Stimulated activated CD4-positive, alpha-beta T cell treated with anti-CD3 and anti-CD28 coated beads, Interleukin-2, amount 100 ng/mL, for 24 hours (primary cell): Measurements from ENCODE around the gene TMEM151A.
A peak's percentile ranks its signal among the peaks of the same experiment; 100 is the strongest.

Experiments
- DNase-seq, 2 donors: peaks; one replicate each; pipeline ENCODE4 v3.0.0-alpha.2; 2020

TMEM151A gene

DNA sequence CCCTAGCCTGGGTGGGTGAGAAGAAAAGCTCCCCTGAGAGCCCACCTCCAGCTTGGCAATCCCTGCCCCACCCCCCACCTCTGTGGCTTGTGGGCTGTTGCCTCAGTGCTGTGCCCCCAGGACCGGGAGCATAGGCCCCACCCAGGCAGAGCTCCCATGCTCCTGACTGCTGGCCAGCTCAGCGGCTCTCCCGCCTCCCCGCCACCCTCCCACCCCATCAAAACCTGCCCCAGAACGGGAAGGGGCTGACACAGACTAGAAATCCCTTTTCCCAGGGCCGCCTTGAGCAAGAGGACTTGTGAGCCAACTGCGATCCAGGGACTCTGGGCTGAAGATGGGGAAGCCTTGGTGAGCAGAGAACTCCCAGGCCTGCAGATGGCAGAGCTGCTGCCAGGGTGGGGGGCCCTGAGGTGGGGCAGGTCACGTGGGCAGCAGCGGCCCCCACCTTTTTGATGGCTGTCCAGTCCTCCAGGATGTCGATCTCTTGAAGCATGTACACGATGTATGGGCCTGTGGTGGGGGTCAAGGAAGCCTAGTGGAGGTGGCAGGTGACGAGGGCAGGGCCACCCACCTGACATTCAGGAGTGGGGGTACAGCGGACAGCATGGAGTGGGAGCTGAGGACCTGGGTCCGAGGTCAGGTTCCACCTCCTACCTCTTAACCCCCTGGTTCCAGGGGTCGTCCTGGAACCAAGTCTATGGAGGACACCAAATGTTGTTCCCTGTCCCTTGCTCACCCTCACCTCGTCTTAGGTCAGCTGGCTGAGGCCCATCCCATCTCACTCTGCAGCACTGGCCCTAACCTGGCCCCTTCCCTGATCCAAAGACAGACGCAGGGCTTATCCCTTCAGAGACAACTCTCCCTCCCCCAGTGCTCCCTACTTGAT lies 46.8 kb downstream of the TMEM151A start:
- DNase-seq: no peak

DNA sequence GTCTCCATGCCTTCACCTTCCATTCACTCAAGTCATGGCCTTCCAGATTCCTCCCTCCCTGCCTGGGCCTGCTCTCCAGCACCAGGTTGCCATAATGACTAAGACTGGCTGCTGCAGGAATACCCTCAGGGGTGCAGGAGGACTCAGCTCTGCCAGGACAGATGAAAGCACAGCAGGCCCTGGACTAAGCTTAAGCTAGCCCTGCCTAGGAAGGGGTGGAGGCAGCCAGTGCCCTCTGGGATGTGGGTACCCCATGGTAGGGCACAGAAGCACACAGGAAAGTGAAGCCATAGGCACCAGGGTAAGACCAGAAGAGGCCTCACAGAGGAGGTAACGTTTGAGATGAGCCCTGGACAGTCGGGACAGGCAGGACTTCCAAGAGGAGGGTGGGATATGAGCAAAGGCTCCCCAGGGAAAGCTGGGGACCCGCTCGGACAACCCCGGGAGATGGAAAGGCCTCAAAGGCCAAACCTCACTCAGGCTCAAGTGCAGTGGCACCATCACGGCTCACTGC lies 47.5 kb downstream of the TMEM151A start:
- DNase-seq: no peak

DNA sequence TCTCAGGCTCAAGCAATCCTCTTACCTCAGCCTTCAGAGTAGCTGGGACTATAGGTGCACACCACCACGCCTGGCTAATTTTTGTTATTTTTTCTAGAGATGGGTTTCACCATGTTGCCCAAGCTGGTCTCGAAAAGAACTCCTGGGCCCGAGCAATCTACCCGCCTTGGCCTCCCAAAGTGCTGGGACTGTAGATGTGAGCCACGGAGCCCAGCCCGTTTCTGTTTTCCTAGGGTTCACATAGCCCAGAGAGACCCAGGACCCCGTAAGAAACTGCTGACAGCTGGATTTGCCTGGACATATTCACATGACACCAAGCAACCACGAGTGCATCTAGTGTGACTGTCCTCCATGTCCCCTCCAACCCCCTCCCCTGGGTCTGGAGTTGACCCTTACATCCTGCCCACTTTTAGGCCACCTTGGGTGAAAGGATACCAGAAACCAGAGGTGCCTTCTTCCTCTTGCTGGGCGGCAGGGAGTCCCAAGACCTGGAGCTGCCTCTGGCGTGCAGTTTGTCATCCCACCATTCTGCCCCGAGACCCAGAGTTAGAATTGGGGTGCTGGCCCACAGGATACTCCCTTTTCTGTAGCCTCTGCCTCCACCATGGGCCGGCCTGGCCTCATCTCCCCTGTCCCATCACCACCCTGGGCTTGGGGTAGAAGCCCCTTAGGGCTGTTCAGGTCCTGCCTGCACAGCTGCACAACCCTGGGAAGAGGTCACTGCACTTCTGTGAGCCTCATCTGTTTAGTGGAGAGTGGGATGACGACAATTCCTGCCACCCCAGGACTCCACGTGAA lies 48.2 kb downstream of the TMEM151A start:
- no peak for DNase-seq

DNA sequence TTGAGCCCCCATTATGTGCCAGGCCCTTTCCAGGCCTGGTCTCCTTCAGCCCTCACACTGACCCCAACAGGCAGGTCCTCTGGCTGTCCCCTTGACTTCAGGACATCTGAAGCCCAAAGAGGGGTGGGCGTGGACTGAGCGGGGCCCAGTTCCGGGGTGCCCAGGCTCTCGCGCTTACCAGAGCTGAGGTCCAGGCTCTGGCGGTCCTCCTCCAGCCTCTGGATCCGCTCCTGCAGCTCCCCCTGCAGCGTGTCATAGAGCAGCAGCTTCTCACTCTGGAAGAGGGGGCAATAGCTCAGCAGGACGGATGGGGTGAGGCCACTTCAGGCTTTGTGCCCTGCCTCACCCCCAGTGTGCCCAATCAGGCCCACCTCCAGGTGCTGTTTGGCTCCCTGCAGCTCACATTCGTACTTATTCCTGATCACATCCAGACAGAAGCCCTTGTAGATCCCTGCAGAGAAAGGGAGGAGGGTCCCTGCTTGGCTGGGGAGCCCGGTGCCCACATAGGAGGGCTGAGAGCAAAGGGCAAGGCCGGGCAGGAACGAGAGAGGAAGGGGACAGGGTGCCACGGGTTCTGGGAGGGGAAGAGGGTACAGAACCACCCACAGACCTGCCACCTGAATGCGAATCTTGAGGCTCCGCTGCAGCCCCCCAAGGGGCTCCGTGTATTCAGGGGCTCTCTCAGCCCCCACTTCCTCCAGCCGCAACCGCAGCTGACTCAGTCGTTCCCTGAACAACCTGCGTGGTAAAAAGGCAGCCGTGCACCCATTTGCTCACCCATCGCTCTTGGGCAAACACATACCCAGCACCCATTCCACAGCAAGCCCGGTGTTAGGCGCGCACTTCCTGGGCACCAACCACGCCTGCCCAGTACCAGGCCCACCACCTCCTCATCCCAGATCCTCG lies 49.2 kb downstream of the TMEM151A start:
- no peak for DNase-seq

DNA sequence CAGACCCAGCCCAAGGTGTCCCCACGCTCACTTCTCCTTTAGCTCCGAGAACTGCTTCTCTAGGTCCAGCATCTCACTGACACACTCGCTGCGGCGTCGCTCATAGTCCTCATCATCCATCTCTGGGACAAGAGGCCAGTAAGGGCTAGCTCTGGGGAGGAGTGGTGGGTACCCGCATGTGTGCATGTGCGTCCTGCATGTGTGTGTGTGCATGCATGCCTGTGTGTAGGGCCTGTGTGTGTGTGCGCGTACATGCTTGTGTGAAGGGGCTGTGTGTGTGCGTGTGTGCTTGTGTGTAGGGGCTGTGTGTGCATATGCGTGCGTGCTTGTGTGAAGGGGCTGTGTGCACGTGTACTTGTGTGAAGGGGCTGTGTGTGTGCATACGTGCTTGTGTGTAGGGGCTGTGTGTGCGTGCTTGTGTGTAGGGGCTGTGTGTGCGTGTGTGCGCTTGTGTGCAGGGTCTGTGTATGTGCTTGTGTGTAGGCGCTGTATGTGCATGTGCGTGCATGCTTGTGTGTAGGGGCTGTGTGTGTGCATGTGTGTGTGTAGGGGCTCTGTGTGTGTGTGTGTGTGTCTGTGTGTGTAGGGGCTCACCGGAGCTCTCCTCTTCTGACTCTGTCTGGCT lies 49.9 kb downstream of the TMEM151A start:
- no peak for DNase-seq

DNA sequence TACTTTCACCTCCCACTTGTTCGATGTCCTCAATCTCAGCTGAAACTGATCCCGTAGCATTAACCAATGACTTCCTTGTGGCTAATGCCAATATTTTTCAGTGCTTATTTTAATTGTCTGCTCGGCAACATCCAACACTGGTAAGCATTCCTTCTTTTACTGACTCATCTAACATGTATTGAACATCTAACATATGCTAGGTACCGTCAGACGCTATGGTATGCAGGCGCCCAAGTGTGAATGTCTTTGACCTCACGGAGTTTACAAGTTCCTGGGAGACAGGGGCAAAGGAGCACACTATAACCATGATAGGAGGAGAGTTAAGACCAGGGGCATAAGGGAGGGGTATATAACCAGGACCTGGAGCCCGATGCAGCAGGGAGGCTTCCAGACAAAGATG lies 51.5 kb downstream of the TMEM151A start:
- no peak for DNase-seq

DNA sequence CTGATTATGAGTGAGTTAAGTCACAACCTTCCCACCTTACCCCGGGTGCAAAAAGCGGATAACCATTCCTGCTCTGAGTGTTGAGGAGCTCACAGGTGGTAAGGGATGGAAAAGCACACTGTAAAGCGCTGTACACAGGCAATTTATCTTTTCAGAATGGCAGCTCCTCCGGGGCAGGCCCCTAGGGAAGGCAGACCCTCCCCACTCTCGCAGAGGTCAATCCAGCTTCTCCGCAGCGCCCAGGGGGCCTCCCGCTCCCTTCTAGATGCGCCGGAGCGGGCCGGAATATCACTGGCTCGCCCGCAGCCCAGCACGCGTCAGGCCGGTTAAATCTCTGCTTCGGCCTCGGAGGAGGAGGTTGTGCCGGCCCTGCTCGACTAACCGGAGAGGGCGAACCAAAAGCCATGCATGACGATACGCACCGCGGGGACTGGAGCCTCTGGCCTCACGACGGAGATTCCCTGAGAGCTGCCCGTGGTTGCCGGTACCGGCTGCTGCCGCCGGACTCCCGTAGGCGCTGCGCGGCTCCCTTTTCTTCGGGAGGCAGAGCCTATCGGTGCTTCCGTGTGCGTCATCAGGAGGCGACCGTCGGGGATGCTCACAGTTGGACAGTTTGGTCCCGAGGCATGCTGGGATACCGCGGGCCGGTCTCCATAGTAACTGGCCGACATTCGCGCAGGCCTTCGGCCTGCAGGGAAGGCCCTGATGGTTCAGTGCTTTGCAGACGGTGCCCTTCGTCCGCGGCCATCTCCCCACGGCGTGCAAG lies 53.0 kb downstream of the TMEM151A start, which contains the start of gene BRMS1:
Gene BRMS1, minus strand, starts transcription at position 555 of the 766 bp plus-strand sequence. CDS start 2,870 bp downstream, outside the sequence.
- DNase-seq: peak; percentile 96 to 97

DNA sequence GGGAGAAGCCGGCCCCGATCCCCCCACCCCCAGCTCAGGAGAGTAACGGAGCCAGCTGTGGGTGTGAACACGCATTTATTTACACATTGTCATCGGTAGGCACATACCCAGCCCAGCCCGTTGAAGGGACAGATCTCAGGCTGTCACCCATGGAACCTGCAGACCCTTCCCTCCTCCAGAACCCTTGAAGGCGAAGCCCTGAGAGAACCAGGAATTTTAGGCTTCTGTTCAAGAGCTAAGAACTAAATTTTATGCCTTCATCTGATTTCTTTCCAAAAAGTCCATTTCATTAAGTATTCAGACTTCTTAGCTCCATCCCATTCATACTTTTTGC lies 53.6 kb downstream of the TMEM151A start:
- no peak for DNase-seq
